ENCODE data around the gene KIFBP. TPM values are rescaled to one million over a fixed set of nuclear protein-coding genes. Genes with fewer than 3 reads are reported as not detected.
"Not testable (repeated sequence)": the region's sequence is repeated elsewhere in the genome, so short reads cannot be mapped to it uniquely, and the experiment has no call there.

KIFBP gene
- total RNA-seq, 2 donors from 2014 or later = 15.8 to 16.9 TPM

DNA sequence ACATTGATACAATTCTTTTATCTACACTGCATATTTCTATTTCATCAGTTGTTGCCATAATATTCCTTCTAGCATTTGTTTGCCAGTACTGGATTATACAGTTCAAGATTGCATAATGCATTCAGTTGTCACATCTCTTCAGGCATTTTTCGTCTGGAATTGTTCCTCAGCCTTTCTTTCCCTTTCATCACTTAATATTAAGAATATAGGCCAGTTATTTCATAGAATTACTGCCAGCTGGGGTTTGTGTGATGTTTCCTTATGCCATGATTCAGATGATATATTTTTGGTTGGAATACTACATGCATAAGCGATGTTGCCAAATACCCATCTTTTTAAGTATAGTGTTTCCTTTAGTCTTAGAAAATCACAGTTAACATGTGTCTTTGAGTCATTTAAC is 20.8 kb downstream of the KIFBP start:
- Histone ChIP-seq H3K27me3 (no peaks in the 10 kb centered on the region), H3K4me3 (no peak overlapping the region), H3K36me3 (replicated peaks in 1 of 2; ENCODE audit: insufficient read depth in 1 of 2, low read depth in 2 of 2) (peaks cover 0 to 9% of the 10 kb centered on the region in 2 donors), H3K27ac (no peak overlapping the region), H3K9me3 (no peaks in the 10 kb centered on the region), H3K4me1 (no peaks in the 10 kb centered on the region)
- intact Hi-C loops (cut with DNase I) = loop anchor here (10.0 kb wide), 1 partner anchor 85 kb away; no protein-coding TSS in a partner anchor
- no peak for DNase-seq
- ATAC-seq = no peak
- TF ChIP-seq, protein P1, sequence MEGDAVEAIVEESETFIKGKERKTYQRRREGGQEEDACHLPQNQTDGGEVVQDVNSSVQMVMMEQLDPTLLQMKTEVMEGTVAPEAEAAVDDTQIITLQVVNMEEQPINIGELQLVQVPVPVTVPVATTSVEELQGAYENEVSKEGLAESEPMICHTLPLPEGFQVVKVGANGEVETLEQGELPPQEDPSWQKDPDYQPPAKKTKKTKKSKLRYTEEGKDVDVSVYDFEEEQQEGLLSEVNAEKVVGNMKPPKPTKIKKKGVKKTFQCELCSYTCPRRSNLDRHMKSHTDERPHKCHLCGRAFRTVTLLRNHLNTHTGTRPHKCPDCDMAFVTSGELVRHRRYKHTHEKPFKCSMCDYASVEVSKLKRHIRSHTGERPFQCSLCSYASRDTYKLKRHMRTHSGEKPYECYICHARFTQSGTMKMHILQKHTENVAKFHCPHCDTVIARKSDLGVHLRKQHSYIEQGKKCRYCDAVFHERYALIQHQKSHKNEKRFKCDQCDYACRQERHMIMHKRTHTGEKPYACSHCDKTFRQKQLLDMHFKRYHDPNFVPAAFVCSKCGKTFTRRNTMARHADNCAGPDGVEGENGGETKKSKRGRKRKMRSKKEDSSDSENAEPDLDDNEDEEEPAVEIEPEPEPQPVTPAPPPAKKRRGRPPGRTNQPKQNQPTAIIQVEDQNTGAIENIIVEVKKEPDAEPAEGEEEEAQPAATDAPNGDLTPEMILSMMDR (IDR thresholded peaks at IDR 0.05) = no peak
- TF ChIP-seq POLR2A (IDR thresholded peaks at IDR 0.05) = no peak
- 66 to 67% methylated on average over 2 of the region's 2 CpGs for WGBS, 2 donors

DNA sequence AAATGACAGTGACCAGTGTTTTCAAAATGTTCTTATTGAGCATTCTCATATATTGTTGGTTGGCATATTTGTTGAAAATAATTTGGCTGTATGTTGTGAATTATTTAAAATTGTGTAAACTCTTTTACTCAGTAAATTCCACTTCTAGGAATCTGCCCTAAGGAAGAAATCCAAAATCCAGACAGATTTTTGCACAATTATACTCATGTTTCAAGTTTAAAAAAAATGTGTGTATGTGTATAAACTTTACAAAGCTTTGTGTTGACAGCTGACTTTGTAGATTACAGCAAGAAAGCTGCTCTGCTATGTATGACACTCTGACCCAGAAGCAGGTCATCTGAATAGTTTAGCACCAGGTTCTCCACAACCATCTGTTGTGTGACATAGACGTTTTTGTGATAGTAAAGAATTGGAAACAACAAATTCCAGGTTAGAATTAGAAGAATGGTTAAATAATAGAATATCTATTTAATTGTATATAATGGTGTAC is 21.6 kb downstream of the KIFBP start:
- WGBS, 2 donors = 43 to 53% methylated on average over 1 of the region's 1 CpG
- H3K9me3 ChIP-seq = no peaks in the 10 kb centered on the region
- DNase-seq (no peak), ATAC-seq (no peak)
- H3K27me3 ChIP-seq = no peaks in the 10 kb centered on the region
- no peaks in the 10 kb centered on the region for H3K4me1 ChIP-seq
- H3K36me3 ChIP-seq (replicated peaks in 1 of 2; ENCODE audit: insufficient read depth in 1 of 2, low read depth in 2 of 2) = peaks cover 0 to 8% of the 10 kb centered on the region in 2 donors
- H3K4me3 ChIP-seq = no peak overlapping the region
- H3K27ac ChIP-seq = no peak overlapping the region
- intact Hi-C loops (cut with DNase I) = no loop called here
- TF ChIP-seq, protein P1 (IDR thresholded peaks at IDR 0.05) = no peak
- no peak for TF ChIP-seq POLR2A (IDR thresholded peaks at IDR 0.05)

DNA sequence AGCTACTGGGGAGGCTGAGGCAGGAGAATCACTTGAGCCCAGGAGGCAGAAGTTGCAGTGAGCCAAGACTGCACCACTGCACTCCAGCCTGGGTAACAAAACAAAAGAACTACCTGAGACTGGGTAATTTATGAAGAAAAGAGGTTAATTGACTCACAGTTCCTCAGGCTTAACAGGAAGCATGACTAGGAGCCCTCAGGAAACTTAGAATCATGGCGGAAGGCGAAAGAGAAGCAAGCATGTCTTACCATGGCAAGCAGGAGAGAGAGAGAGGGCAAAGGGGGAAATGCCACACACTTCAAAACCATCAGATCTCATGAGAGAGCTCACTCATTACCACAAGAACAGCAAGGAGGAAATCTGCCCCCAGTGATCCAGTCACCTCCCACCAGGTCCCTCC is 24.2 kb downstream of the KIFBP start:
- intact Hi-C loops (cut with DNase I); H3K4me3 ChIP-seq; H3K27me3 ChIP-seq; ATAC-seq; H3K36me3 ChIP-seq (replicated peaks in 1 of 2; ENCODE audit: insufficient read depth in 1 of 2, low read depth in 2 of 2); DNase-seq; H3K9me3 ChIP-seq; H3K4me1 ChIP-seq; H3K27ac ChIP-seq: not testable (repeated sequence)
- 85 to 94% methylated on average over 2 of the region's 2 CpGs for WGBS, 2 donors

DNA sequence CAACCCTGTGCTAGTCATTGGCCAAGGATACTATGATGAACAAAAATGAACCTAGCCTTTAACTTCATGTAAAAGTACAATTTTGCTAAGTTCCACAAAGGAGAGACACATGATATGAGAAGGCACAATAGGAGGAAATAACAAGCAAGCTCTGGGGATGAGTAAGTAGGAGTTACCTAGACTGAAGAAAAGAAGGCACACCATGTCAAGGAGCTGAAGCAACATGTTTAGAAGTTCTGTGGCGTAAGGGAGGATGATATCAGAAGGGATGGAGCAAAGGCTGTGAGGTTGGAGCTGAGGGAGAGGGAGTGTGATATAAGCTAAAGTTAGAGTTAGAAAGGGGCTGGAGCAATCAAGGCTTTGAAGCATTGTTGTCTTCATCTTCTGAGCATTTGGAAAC is 25.6 kb downstream of the KIFBP start:
- peaks cover 0 to 10% of the 10 kb centered on the region in 2 donors for H3K36me3 ChIP-seq (replicated peaks in 1 of 2; ENCODE audit: insufficient read depth in 1 of 2, low read depth in 2 of 2)
- ATAC-seq (no peak), DNase-seq (no peak)
- H3K9me3 ChIP-seq = no peaks in the 10 kb centered on the region
- intact Hi-C loops (cut with DNase I) = no loop called here
- no peaks in the 10 kb centered on the region for H3K4me1 ChIP-seq
- 93 to 94% methylated on average over 1 of the region's 1 CpG for WGBS, 2 donors
- no peak overlapping the region for H3K4me3 ChIP-seq
- TF ChIP-seq POLR2A (IDR thresholded peaks at IDR 0.05) = no peak
- TF ChIP-seq, protein P1 (IDR thresholded peaks at IDR 0.05) = no peak
- H3K27me3 ChIP-seq = no peaks in the 10 kb centered on the region
- no peak overlapping the region for H3K27ac ChIP-seq

DNA sequence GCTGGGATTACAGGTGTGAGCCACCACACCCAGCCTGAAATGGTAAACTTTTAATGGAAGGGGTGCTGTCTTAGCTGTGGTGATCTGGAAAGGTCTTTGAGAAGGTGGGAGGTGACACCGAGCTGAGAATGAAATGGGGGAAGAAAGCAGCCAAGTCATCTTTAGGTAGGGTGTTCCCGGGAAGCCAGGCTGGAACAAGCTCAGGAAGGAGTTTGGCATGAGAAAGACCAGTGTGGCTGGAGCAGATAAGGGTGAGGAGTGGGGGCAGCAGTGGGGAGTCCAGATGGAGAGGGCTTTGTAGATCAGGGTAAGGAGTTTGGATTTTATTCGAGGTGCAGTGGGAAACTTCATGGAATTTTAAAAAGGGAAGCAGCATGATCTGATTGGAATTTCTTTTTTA is 30.0 kb downstream of the KIFBP start:
- TF ChIP-seq, protein P1 (IDR thresholded peaks at IDR 0.05) = no peak
- no peak for TF ChIP-seq POLR2A (IDR thresholded peaks at IDR 0.05)
- Histone ChIP-seq H3K4me1 (no peaks in the 10 kb centered on the region), H3K27ac (no peak overlapping the region), H3K9me3 (no peaks in the 10 kb centered on the region), H3K27me3 (no peaks in the 10 kb centered on the region), H3K36me3 (replicated peaks in 1 of 2; ENCODE audit: insufficient read depth in 1 of 2, low read depth in 2 of 2) (peaks cover 0 to 3% of the 10 kb centered on the region in 2 donors), H3K4me3 (no peak overlapping the region)
- DNase-seq (no peak), ATAC-seq (no peak)
- intact Hi-C loops (cut with DNase I) = no loop called here
- WGBS, 2 donors = 70 to 77% methylated on average over 3 of the region's 3 CpGs

All from body of pancreas (tissue), 4 donors.